Breast epithelium (tissue), 3 donors: ENCODE results near the gene MEPCE.

Experiments
- POLR2A ChIP-seq: fragments of 450-650 bp; IDR thresholded peaks from one replicate; pipeline ENCODE4 v1.6.1; 2016; ENCODE audit warnings: antibody characterized with exemption, mild to moderate bottlenecking, moderate library complexity
- POLR2AphosphoS5 ChIP-seq, 3 donors: sonication (generic); formaldehyde crosslinking; IDR thresholded peaks; one replicate each; pipeline ENCODE4 v1.6.1; 2017; ENCODE audit warnings: antibody characterized with exemption in 3 of 3
- TF ChIP-seq, protein P1 (sequence below), 3 donors: fragments of 450-650 bp; IDR thresholded peaks; one replicate each; pipeline ENCODE4 v1.5.1; 2016 to 2017; ENCODE audit warnings: antibody characterized with exemption in 3 of 3, mild to moderate bottlenecking in 3 of 3, moderate library complexity in 3 of 3

DNA sequence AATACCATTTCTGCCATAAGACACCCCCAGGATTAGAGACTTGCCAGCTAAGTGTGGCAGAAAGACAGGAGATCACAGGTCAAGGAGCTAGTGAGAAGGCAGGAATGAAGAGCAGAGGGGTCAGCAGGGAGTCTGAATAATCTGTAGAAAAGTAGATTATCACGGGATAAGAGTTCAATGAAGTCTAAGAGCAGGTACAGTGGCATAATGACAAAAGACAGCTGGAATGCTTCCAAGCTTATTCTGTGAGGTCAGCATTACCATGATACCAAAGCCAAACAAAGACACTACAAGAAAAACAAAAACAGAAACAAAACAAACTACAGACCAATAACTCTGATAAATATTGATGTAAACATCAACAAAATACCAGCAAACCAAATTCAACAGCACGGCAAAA, 35.6 kb upstream of the MEPCE start:
- TF ChIP-seq POLR2A, result no peak
- TF ChIP-seq, protein P1, sequence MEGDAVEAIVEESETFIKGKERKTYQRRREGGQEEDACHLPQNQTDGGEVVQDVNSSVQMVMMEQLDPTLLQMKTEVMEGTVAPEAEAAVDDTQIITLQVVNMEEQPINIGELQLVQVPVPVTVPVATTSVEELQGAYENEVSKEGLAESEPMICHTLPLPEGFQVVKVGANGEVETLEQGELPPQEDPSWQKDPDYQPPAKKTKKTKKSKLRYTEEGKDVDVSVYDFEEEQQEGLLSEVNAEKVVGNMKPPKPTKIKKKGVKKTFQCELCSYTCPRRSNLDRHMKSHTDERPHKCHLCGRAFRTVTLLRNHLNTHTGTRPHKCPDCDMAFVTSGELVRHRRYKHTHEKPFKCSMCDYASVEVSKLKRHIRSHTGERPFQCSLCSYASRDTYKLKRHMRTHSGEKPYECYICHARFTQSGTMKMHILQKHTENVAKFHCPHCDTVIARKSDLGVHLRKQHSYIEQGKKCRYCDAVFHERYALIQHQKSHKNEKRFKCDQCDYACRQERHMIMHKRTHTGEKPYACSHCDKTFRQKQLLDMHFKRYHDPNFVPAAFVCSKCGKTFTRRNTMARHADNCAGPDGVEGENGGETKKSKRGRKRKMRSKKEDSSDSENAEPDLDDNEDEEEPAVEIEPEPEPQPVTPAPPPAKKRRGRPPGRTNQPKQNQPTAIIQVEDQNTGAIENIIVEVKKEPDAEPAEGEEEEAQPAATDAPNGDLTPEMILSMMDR (IDR thresholded peaks at IDR 0.05), result no peak
- no peak for TF ChIP-seq POLR2AphosphoS5 (IDR thresholded peaks at IDR 0.05)
